HG03520 (cell line): Measurements from ENCODE around the gene MED13.
"Not testable (repeated sequence)": the region's sequence is repeated elsewhere in the genome, so short reads cannot be mapped to it uniquely, and the experiment has no call there.

Experiments used
- ATAC-seq: cut with Tn5 transposase; IDR thresholded peaks from one replicate; pipeline ENCODE4 v1.9.1; 2021; ENCODE audit warnings: mild to moderate bottlenecking, moderate library complexity; ENCODE audit not compliant: unreplicated experiment

The MED13 gene

GRCh38 chr17:62001105-62001504, 64.0 kb downstream of the MED13 start:
- no peak for ATAC-seq

DNA sequence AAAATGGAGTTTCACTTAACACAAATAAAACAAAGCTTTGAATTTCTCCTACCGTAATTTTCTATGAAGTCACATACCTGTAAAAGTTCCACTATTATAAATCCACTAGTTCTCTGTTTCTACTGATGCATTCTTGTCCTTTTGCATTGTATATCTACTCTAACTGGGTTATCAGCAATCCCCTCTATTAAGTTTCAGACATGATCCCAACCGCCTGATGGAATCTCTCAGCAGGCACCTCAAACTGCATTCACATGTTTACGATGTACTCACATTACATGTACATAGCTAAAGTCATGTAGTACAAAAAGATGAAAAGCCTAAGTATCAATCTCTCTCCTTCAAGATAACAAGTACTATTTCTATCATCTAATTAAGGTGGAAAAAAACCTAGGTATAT, 64.9 kb downstream of the MED13 start:
- ATAC-seq, result no peak

- not testable (repeated sequence) for ATAC-seq
Observed at GRCh38 chr17:61998534-61998933, 66.5 kb downstream of the MED13 start.

- ATAC-seq, result no peak
Observed at GRCh38 chr17:61997664-61998063, 67.4 kb downstream of the MED13 start.

DNA sequence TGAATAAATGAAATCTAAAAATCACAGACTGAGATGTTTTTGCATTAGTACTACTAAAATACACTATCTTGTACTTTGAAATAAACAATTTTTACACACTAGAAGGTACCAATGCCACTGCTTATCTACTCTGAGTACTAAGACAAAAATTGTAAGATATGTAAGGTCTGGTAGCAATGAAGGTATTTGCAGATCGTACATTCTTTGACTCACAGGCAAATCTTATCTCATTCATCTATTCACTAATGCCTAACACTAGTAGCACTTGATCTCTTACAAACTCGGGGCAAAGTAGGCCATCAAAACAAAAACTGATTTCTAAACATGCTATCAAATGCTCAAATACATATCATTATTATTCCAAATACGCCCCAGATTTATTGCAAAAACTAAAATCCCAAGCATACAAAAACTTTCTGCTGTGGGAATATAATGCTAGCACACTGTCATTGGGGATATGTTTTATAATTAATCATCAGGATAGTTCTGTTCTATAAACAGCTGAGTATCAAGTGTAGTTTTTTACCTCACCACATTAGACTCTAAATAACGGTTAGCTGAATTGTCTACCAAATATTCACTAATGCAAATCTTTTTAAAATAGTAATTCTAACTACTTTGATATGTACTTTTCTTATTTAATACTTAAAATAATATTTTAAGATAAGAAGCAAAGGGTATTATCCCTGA, 68.0 kb downstream of the MED13 start:
- ATAC-seq, result no peak

GRCh38 chr17:61989509-61989908, 75.6 kb downstream of the MED13 start:
- no peak for ATAC-seq

DNA sequence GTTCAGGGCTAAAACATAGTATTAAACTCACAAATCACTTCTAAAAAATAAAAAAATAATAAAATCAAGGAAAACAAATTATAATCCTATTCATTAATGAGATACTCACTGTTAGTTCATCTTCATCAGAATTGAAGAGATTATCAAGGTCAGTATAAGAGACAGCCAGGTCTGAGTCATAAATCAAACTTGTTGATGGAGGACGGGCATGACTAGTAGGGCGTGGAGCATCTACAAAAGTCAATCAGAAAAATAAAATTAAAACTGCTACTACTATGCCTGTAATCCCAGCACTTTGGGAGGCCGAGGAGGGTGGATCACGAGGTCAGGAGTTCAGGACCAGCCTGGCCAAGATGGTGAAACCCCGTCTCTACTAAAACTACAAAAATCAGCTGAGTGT, 78.2 kb downstream of the MED13 start:
- ATAC-seq, result no peak

DNA sequence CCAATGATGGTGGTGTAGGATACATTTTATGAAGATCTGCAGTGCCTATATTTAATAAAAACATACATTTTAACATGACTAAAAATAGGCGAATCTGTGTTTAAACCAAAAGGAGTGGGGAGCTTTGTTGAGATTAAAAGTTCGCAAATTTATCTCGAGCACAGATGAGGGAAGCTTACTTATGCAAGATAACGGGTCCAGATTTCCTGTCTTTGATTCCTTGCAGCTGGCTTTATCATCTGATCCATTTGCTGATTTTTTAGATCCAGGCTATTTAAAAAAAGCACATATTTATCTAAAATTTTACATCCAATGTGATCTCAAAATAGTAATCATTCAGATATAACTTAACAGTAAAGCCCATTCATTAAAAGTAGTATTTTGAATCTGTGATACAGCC, 80.3 kb downstream of the MED13 start:
- ATAC-seq, result no peak

DNA sequence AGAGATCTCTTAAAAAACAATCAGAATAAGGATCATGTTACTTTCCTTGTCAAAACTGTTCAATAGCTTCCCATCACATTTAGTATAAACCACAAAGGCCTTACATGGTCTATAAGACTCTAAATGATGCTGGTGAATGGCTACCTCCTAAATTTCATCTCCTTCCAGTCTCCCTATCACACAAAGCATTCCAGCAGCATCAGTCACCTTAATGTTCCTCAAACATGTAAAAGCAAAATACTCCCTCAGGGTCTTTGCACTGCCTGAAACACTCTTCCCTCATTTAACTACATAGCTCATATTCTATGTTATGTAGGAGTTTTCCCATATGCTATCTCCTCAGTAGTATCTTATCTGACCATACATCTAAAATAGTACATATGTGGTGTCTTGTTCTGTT, 83.8 kb downstream of the MED13 start:
- ATAC-seq, result no peak

DNA sequence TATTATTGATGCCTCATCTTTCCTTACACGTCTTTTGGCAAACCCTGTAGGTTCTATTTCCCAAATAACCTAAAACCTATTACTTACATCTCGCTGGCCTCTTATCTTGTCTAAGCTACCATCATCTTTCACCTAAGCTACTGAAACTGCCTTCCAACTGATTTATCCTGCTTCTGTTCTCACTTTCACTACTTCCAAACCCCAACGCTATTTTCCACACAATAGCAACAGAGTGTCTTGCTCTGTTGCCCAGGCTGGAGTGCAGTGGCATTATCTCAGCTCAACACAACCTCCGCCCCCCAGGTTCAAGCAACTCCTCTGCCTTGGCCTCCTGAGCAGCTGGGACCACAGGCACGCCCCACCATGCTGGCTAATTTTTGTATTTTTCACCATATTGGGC, 84.5 kb downstream of the MED13 start:
- no peak for ATAC-seq

- no peak for ATAC-seq
Observed at GRCh38 chr17:61974115-61974514, 91.0 kb downstream of the MED13 start.

DNA sequence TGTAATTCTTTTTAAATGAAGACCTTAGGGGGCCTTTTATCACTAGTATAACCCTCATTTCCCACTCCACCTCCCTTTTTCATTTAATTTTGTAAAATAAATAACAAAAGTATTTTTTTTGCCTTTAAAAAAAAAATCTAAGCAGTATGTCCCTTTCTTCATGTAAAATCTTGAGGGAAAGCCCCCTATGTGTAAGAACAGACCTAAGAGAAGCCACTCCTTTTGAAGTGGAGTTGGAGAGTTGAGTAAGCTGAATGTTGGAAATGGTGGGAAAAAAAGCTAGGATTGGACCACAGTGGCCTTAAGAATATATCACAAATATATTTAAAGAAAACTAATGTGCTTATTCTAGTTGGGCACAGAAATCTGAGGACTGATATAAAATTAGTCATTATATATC, 92.8 kb downstream of the MED13 start:
- ATAC-seq, result no peak

DNA sequence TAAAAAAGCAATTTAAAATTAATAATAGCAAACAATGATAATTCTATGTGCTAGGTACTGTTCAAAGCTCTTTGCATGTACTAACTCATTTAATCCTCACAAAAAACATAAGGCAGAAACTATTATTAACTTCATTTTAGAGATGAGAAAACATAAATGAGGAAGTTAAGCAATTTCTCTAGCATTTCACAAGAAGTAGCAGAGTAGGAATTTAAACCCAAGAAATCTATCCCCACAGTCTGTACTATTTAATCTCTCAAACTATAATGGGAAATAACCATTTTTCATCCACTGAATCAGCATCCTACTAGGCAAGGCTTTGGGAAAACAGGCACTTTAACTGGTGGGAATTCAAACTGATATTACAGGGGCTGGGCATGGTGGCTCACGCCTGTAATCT, 95.0 kb downstream of the MED13 start:
- no peak for ATAC-seq

GRCh38 chr17:61968757-61969156, 96.3 kb downstream of the MED13 start:
- ATAC-seq, result no peak

DNA sequence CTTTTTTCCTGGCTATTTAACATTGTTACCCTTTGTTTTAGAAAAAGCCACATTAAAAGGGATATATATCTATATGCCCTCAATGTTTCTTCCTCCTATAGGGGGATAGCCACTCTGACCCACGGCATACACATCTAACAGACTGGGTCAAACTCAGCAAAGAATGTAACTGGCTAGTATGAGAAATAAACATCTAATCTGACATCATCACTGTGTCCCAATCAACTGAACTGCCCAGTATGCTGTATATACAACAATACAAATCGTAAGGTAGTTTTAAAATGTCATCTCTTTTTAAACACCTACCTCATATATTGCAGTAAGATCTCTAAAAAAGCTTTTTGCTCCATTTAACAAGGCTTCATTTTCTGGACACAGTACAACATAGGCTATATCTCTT, 97.3 kb downstream of the MED13 start:
- ATAC-seq, result no peak

DNA sequence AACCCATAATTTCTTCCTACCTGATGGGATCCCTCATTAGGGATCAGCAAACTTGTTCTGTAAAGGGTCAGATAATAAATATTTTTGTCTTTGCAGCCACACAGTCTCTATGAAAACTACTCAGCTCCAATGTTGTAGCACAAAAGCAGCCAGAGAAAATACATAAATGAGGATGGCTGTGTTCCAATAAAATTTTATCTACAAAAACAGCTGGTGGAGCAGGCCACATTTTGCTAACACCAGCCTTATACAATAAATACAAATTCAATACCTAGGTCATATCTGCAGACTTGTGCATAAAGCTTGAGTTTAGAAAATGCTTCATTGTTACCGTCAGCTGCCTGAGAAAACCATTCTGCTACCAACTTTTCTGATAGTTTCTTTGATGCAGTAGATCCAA, 98.9 kb downstream of the MED13 start:
- ATAC-seq, result no peak

DNA sequence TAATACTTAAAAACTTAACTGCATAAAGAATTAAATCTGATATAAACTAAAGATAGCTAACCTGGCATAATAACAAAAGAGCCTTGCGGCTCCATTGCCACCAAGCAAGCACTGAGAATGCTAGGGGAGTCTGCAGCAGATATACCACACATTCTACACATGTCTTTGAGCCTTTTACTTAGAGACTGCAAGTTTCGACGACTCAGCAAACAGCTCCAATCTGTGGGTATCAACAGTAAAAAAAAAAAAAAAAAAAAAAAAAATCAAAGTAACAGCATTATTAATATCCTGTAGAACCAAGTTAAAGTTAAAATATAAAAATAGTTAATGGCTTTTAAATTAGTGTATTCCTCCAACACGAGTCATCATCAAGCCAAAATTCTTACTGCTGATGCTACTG, 109.5 kb downstream of the MED13 start:
- no peak for ATAC-seq

- ATAC-seq, result no peak
Observed at GRCh38 chr17:61947367-61948078, 117.6 kb downstream of the MED13 start.

- no peak for ATAC-seq
Observed at GRCh38 chr17:61946359-61946758, 118.7 kb downstream of the MED13 start.

- no peak for ATAC-seq
Observed at GRCh38 chr17:61943117-61943516, 122.0 kb downstream of the MED13 start.

DNA sequence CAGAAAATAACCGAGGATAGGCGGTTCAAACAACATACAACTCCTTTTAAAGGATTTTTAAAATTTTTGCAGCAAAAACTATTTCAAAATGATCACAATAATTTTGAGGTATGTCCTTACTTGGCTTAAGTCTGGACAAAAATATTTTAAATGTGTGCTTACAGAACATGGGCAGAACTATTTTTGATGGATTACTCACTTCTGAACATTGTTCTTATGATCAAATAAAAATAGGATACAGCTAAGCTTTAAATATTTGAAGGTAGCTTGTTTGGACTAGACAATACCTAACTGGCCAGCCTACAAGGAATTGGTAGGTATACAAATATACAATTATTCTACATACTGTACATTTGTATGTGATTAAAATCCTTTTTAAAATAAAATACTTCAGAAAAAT, 123.0 kb downstream of the MED13 start:
- ATAC-seq, result no peak

DNA sequence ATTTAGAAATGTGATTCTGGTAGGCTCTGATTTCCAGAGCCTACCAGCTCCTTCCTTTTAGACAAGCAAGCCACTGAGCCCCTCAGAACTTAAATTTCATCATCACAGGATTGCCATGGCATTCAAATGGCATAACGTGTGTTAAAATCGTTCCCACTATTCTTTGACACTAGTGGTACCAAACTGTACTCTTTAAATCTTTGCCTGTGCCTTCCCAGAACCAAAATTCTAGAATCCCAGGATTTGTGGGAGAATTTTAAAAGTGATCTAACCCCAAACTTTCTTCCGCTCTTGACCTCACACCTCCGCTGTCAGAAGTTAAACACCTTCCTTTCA, 137.0 kb downstream of the MED13 start:
- no peak for ATAC-seq
